OCI-M2 (cell line): ENCODE results near the gene CREM.

Experiments used
- DNase-seq: peaks from one replicate; lab custom pipeline; 2025; ENCODE audit not compliant: unreplicated experiment; lab: John Stamatoyannopoulos, UW

Gene CREM

DNA sequence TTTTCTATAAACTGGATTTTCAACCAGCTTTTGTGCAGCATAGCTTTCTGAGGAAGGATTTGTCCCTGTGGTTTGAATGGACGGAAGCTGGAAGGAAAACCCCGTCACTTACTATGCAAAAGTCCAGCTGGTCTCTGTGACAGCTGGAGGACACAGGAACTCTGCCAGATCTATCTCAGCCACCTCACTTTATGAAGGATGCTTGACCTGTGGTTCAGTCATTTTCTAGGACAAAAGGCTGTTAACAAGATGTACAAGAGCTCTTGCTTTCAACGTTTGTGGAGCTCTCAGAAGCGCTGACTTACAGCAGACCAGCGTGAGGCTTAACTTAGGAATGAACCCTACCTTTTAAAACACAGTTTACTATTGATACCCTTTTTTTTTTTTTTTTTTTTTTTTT lies 90.8 kb downstream of the CREM start:
- no peak for DNase-seq

DNA sequence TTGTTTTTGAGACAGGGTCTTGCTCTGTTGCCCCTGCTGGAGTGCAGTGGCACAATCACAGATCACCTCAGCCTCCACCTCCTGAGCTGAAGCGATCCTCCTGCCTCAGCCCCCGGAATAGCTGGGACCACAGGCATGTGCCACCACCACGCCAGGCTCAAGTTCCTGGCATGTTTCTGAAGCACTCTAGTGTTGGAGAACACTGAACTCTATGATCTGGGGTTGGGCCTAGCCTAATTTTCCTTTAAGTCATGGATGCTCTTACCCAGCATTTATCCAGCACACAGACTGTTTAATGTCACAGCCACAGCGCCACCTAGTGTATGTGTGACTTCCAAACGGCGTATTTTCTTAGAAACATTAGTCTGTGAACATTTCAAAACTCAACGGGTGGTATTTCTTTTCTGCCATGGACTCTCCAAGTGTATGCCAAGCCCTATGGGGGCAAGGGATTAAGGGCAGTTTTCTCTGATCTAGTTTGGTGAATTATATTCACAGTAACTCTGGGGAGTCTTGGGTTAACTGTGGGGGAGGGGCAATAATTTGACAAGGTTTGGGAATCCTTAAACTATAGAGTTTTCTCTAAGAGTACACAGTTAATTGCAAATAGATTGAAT lies 91.8 kb downstream of the CREM start:
- DNase-seq, result peak; percentile 30

GRCh38 chr10:35219292-35219691 lies 92.6 kb downstream of the CREM start:
- DNase-seq, result no peak

- no peak for DNase-seq
Measured at GRCh38 chr10:35219891-35220890, 93.5 kb downstream of the CREM start.

DNA sequence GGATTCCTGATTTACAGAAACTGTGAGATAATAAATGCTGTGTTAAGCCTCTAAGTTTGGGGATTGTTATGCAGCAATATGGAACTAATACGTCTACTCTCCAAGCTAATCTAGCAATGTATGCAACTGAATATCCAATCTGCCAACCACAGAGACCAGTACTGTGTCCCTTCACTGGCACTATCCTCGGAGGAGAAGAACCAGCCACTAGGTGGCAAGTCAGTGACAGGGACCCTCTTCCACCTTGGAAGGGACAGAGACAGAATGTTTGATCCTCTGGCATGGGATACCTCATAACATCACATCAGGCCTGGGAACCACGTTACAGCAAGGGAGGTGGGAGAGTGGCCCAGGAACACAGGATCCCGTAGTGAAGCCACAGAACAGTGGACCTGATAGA lies 96.4 kb downstream of the CREM start:
- no peak for DNase-seq

DNA sequence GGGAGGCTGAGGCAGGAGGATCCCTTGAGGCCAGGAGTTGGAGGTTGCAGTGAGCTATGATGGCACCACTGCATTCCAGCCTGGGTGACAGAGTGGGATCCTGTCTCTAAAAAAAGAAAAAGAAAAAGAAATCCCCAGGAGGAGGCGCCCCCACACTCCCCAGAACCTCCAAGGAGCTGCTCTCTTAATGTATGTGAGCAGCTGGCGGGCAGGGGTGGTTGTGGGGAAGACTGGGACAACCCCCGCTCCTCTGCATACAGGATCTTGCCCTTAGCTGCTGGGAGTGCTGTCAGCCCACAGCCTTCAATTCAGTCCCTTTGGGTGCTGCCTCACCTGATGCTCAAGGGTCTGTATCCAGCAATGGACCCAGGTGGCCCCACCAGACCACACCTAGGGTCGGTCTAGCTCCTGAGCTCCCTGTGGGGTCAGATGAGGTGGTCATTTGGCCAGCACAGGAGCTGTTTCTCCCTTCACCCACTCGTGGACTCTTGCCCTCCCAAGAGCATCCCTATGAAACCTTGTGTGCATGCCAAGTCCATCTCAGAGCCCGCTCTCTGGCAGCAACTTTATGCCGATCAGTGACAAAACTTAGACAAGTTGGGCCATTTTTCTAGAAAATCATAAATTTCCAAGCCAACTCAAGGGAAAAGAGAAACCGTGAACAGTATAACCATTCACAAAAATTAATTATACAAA lies 97.5 kb downstream of the CREM start:
- DNase-seq, result no peak

DNA sequence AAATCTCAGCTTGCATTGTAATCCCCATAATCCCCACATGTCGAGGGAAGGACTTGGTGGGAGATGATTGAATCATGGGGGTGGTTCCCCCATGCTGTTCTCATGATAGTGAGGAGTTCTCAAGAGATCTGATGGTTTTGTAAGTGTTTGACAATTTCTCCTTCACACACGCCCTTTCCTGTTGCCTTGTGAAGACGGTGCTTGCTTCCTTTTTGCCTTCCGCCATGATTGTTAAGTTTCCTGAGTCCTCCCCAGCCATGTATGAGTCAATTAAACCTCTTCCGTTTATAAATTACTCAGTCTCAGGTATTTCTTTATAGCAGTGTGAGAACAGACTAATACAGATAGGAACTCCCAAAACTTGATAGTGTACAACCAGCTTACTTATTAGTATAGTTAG lies 98.6 kb downstream of the CREM start:
- no peak for DNase-seq

DNA sequence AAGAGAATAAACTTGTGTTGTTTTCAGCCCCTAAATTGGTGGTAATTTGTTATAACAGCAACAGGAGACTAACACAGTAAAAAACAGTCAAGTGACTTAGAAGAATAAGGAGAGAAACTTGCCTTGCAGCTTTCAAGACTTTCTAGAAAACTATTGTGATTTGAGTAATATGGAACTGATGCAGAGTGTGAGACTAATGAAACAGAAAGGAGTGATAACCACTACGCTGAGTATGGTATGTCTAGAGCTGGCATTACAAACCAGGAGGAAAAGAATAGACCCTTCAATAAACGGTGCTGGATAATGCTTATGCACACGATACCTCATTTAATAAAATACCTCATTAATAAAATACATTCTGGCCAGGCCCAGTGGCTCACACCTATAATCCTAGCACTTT lies 99.9 kb downstream of the CREM start:
- DNase-seq, result no peak

GRCh38 chr10:35228058-35228457 lies 101.4 kb downstream of the CREM start:
- no peak for DNase-seq

- no peak for DNase-seq
Measured at GRCh38 chr10:35231646-35232045, 105.0 kb downstream of the CREM start.

GRCh38 chr10:35232527-35232926 lies 105.9 kb downstream of the CREM start:
- no peak for DNase-seq

GRCh38 chr10:35234073-35234472 lies 107.4 kb downstream of the CREM start:
- no peak for DNase-seq

DNA sequence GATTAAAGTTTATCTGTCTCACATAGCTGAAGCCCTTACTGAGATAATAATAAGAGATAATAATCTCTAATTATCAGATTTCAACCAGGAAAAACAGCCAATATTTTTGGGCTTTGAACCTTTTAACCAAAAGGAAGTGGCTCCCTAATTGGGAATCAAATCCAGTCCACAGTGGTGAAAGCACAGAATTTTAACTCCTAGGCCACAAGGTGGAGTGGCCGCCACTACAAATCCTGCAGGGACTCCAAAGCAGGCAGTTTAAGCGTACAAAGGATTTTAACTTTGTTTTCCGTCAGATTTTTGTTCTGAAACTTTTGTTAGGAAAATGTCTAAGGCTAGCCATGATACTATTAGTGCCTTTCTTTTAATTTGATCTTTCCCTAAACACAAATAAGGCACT lies 110.1 kb downstream of the CREM start:
- no peak for DNase-seq

- DNase-seq, result no peak
Measured at GRCh38 chr10:35237766-35238512, 111.3 kb downstream of the CREM start.

- DNase-seq, result no peak
Measured at GRCh38 chr10:35244549-35244948, 117.9 kb downstream of the CREM start.

DNA sequence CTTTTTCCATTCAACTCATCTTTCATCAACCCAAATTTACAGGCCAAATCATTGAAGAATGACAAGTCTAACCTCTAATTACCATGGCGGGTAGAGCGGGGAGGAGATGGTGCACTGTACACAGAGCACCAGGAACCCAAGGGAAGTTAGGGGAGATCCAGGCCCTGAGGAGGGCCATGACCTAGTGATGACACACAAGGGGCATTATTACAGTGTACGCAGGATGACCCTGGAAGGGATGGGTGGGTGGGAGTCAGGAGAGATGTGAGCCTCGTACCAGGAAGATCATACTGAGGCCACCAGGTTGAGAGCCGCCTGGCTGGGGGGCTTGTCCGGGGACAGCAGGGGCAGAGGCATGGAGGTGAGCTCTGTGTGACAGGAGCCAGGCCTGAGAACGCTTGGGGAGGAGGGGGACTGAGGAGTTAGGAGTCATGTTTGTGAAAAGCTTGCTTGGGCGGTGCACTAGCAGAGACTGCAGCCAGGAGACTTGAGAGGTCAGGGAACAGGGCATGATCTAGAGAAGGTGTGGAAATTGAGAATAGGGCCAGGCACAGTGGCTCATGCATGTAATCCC lies 120.2 kb downstream of the CREM start:
- no peak for DNase-seq

- DNase-seq, result no peak
Measured at GRCh38 chr10:35251373-35252100, 124.9 kb downstream of the CREM start.

GRCh38 chr10:35257057-35257983 lies 130.7 kb downstream of the CREM start:
- DNase-seq, result no peak
